ENCODE data around the gene NKIRAS1.

DNA sequence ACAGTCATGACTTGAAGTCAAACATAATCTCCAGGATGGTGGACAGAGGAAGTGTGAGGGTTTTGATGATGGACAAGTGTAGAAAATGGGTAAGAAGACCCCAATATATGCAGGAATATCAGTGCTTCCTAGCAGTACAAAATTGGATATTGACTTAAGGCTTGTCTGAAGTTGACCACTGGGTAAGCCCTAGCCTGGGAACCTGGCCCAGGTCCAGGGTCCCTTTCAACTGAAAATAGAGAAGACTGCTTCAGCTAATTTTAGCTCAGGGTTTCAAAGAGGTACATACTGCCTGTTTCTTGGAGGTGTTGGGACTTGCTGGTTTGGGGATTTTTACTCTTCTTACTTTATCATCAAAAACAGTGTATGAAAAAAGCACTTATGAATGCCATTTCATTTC is 33.0 kb upstream of the NKIRAS1 start:
- TF ChIP-seq, protein P1, sequence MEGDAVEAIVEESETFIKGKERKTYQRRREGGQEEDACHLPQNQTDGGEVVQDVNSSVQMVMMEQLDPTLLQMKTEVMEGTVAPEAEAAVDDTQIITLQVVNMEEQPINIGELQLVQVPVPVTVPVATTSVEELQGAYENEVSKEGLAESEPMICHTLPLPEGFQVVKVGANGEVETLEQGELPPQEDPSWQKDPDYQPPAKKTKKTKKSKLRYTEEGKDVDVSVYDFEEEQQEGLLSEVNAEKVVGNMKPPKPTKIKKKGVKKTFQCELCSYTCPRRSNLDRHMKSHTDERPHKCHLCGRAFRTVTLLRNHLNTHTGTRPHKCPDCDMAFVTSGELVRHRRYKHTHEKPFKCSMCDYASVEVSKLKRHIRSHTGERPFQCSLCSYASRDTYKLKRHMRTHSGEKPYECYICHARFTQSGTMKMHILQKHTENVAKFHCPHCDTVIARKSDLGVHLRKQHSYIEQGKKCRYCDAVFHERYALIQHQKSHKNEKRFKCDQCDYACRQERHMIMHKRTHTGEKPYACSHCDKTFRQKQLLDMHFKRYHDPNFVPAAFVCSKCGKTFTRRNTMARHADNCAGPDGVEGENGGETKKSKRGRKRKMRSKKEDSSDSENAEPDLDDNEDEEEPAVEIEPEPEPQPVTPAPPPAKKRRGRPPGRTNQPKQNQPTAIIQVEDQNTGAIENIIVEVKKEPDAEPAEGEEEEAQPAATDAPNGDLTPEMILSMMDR (IDR thresholded peaks at IDR 0.05; ENCODE audit: insufficient read depth, low read length, poor library complexity, severe bottlenecking), result no peak
- no peak for TF ChIP-seq EZH2phosphoT487 (conservative IDR thresholded peaks at IDR 0.05; ENCODE audit: low read length)
